Measurements from ENCODE around the gene MAGEA9B. TPM values are rescaled to one million over a fixed set of nuclear protein-coding genes. Genes with fewer than 3 reads are reported as not detected.
"Not testable (repeated sequence)": the region's sequence is repeated elsewhere in the genome, so short reads cannot be mapped to it uniquely, and the experiment has no call there.

Gene MAGEA9B
- total RNA-seq, 1 donor from 2014 or later, result not detected

DNA sequence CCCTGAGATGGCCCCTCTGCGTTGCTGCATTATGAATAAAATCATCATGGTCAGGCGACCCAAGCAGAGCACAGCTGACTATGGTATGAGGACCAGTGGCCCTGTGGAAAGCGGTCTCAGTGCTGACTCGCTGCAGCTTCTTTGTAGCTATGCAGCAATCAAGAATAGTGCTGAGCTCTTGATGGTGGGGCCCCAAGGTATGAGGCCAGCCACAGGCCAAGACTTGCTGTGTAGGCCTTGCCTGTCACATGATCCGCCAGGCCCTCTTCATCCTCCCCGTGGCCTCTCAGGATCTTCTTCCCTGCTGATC is 35.4 kb downstream of the MAGEA9B start:
- not testable (repeated sequence) for H3K4me1 ChIP-seq; H3K4me3 Mint-ChIP-seq; H3K27me3 Mint-ChIP-seq (ENCODE audit: insufficient read depth, low read depth); H3K9me3 Mint-ChIP-seq; H3K9ac ChIP-seq; H3K4me1 Mint-ChIP-seq; H3K36me3 Mint-ChIP-seq; H4K20me1 ChIP-seq (ENCODE audit: low read depth); H3K9me3 ChIP-seq (ENCODE audit: low read depth); H3K27ac Mint-ChIP-seq; H3K27me3 ChIP-seq; H3K27ac ChIP-seq; H3K79me2 ChIP-seq (ENCODE audit: low read depth); DNase-seq (ENCODE audit: low spot score); H3K4me2 ChIP-seq; H3K4me3 ChIP-seq; H2AFZ ChIP-seq (replicated peaks); H3K36me3 ChIP-seq; H3F3A ChIP-seq (ENCODE audit: low read depth)

DNA sequence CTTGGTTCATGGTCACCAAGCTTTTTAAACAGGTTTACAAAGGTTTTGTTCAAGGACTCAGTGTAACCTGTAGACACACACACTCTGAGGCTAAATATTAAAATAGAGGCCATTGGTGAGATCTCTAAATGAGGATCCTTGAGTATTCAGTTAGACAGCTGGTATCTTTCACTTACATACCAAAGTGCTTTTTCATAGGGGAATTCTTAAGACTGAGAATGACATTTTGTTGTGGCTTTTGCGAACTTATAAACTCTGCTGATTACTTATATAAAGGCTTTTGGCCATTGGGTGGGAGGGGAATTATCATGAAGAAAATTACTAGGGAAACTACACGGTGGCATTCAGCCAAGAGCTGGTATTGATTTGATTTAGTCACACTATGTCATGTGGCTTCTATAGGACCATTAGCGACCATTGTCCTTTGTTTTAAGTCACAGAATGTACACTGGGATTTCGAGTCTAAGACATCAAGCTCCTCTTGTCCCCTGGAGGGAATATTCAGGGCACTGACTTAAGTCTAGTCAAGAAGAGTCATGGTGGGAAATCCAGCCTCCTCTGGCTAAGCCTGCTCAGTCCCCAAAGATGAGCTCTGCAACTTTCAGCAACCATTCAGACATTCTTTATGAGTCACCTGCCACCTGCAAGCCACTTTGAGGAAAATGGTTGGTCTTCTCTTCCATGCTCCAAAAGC is 35.9 kb downstream of the MAGEA9B start:
- not testable (repeated sequence) for H3K4me3 Mint-ChIP-seq

DNA sequence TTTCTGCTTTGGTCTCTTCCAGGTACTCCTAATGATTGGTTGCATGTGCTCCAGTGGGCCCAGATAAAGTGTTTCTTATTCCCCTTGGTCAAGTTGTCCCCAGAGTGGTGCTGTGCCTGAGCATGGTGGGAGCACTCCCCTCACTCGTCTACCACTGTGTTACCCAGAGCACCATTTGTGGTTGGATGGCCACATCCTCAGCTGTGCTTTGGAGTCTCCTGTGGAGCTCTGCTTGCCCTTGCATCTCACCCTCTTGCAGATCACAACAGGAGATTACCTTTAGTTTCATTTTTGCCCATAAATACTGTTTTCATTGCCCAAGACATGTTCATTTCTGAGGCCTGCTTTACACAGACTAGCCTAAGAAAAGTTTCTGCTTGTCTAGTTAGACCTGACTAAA is 36.8 kb downstream of the MAGEA9B start:
- H3K4me1 ChIP-seq; H3K4me3 ChIP-seq; H3K36me3 Mint-ChIP-seq; H3K79me2 ChIP-seq (ENCODE audit: low read depth); H3K27me3 ChIP-seq; DNase-seq (ENCODE audit: low spot score); H3K27ac ChIP-seq; H3K27me3 Mint-ChIP-seq (ENCODE audit: insufficient read depth, low read depth); H3K9ac ChIP-seq; H3K9me3 ChIP-seq (ENCODE audit: low read depth); H2AFZ ChIP-seq (replicated peaks); H3K9me3 Mint-ChIP-seq; H3K4me1 Mint-ChIP-seq; H3K36me3 ChIP-seq; H3K4me2 ChIP-seq; H3K4me3 Mint-ChIP-seq; H3F3A ChIP-seq (ENCODE audit: low read depth); H3K27ac Mint-ChIP-seq; H4K20me1 ChIP-seq (ENCODE audit: low read depth): not testable (repeated sequence)

More for the DNA sequence above, 35.9 kb downstream of the MAGEA9B start:
- H3K9ac ChIP-seq; H3K4me1 Mint-ChIP-seq; H3K79me2 ChIP-seq (ENCODE audit: low read depth); H3K36me3 Mint-ChIP-seq; DNase-seq (ENCODE audit: low spot score); H3K27ac ChIP-seq; H3K27me3 Mint-ChIP-seq (ENCODE audit: insufficient read depth, low read depth); H3F3A ChIP-seq (ENCODE audit: low read depth); H3K4me2 ChIP-seq; H3K27ac Mint-ChIP-seq; H3K4me3 ChIP-seq; H2AFZ ChIP-seq (replicated peaks); H3K9me3 ChIP-seq (ENCODE audit: low read depth); H3K36me3 ChIP-seq; H4K20me1 ChIP-seq (ENCODE audit: low read depth); H3K27me3 ChIP-seq; H3K9me3 Mint-ChIP-seq; H3K4me1 ChIP-seq: not testable (repeated sequence)

DNA sequence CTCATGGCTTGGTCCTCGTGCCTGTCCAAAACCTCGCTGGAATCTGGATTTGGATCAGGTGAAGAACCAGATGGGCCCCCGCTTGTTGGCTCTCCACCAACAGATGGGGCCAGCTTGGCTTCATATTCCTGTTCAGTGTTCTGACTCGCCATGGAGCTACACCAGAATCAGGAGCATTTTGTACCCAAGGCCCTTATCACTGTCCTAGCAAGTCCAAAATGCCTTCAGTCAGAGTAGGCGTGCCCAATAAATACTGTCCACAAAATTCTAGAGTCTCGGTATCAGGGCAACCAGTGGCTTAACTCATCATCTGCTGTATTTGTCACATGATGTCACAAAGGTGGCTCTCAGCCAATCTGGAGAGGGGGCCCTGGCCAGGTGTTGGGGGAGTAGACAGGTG is 37.6 kb downstream of the MAGEA9B start, which contains the start of gene HSFX3:
Gene HSFX3 (minus strand): TSS at position 224 of the 400 bp plus-strand sequence. CDS start 72 bp downstream, at position 152.
- not testable (repeated sequence) for H3F3A ChIP-seq (ENCODE audit: low read depth); H3K9me3 ChIP-seq (ENCODE audit: low read depth); H2AFZ ChIP-seq (replicated peaks); H3K4me3 ChIP-seq; H3K27ac Mint-ChIP-seq; H3K27ac ChIP-seq; H3K27me3 ChIP-seq; H3K9ac ChIP-seq; H3K79me2 ChIP-seq (ENCODE audit: low read depth); H3K4me1 Mint-ChIP-seq; H3K36me3 ChIP-seq; H3K4me1 ChIP-seq; H3K27me3 Mint-ChIP-seq (ENCODE audit: insufficient read depth, low read depth); H3K4me3 Mint-ChIP-seq; H3K4me2 ChIP-seq; H4K20me1 ChIP-seq (ENCODE audit: low read depth); H3K36me3 Mint-ChIP-seq; DNase-seq (ENCODE audit: low spot score); H3K9me3 Mint-ChIP-seq

DNA sequence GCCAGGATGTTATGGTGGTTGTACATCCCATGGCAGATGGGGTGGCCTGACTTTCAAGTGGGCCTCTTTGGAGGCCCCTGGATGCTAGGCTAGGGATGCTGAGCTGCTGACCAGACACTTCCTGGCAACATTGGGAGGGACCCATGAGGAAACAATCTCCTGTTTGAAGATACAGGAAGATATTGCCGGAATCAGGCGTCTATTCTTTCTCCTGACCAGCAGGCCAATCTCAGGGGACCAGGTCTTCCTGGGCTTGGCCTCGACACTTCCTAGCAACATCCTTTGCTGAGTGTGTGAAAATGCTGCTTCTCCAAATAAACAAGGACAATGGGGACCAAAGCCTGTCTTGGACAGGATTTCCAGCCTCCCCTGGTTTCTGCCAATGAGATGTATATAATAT is 39.5 kb downstream of the MAGEA9B start:
- H3K27me3 ChIP-seq, H3K4me2 ChIP-seq: not testable (repeated sequence)

DNA sequence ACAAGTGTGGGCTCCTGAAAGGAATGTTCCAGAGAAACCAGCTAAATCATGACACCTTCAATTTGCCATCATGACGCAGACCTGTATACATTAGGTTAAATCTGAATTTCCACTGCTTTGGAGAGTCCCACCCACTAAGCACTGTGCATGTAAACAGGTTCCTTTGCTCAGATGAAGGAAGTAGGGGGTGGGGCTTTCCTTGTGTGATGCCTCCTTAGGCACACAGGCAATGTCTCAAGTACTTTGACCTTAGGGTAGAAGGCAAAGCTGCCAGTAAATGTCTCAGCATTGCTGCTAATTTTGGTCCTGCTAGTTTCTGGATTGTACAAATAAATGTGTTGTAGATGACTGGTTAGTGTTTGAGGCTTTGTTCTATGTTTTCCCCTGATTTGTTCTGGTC is 40.3 kb downstream of the MAGEA9B start:
- H3K4me1 ChIP-seq; H3K4me2 ChIP-seq; H3K27me3 Mint-ChIP-seq (ENCODE audit: insufficient read depth, low read depth); H3K36me3 ChIP-seq; H3K4me3 Mint-ChIP-seq; H3K4me3 ChIP-seq; H3K9me3 ChIP-seq (ENCODE audit: low read depth); H3K79me2 ChIP-seq (ENCODE audit: low read depth); DNase-seq (ENCODE audit: low spot score); H3K9me3 Mint-ChIP-seq; H3K27ac ChIP-seq; H2AFZ ChIP-seq (replicated peaks); H3K27me3 ChIP-seq; H3F3A ChIP-seq (ENCODE audit: low read depth); H3K9ac ChIP-seq; H3K36me3 Mint-ChIP-seq; H3K27ac Mint-ChIP-seq; H3K4me1 Mint-ChIP-seq; H4K20me1 ChIP-seq (ENCODE audit: low read depth): not testable (repeated sequence)

More for the DNA sequence above, 39.5 kb downstream of the MAGEA9B start:
- H3K9me3 ChIP-seq (ENCODE audit: low read depth); H3K9me3 Mint-ChIP-seq; H4K20me1 ChIP-seq (ENCODE audit: low read depth); H3K4me1 ChIP-seq; H3K27ac Mint-ChIP-seq; H3K4me1 Mint-ChIP-seq; H3K9ac ChIP-seq; H3K27me3 Mint-ChIP-seq (ENCODE audit: insufficient read depth, low read depth); H3K4me3 ChIP-seq; H3K4me3 Mint-ChIP-seq; H3K79me2 ChIP-seq (ENCODE audit: low read depth); H3F3A ChIP-seq (ENCODE audit: low read depth); DNase-seq (ENCODE audit: low spot score); H3K36me3 ChIP-seq; H3K36me3 Mint-ChIP-seq; H3K27ac ChIP-seq; H2AFZ ChIP-seq (replicated peaks): not testable (repeated sequence)

Measured in neural progenitor cell (in vitro differentiated cells).